GM18526 (cell line): ENCODE data around the gene FAN1.

Source experiments
- POLR2A ChIP-seq: IDR thresholded peaks from 3 replicates; pipeline ENCODE4 v1.6.1; 2011; ENCODE audit not compliant: insufficient read length; ENCODE audit errors: extremely low read depth

Gene FAN1

GRCh38 chr15:30979457-30979856, 75.7 kb downstream of the FAN1 start:
- no peak for TF ChIP-seq POLR2A

GRCh38 chr15:30984118-30984517, 80.4 kb downstream of the FAN1 start:
- no peak for TF ChIP-seq POLR2A

GRCh38 chr15:30984542-30984941, 80.8 kb downstream of the FAN1 start:
- TF ChIP-seq POLR2A, result no peak

GRCh38 chr15:30985081-30985531, 81.4 kb downstream of the FAN1 start:
- TF ChIP-seq POLR2A, result no peak

GRCh38 chr15:30990036-30990435, 86.3 kb downstream of the FAN1 start:
- no peak for TF ChIP-seq POLR2A

- TF ChIP-seq POLR2A, result no peak
These were observed 86.9 kb downstream of the FAN1 start for GRCh38 chr15:30990446-30991254.

GRCh38 chr15:30991255-30992235, 87.8 kb downstream of the FAN1 start, which contains the start of gene MTMR10:
Gene MTMR10 (minus strand): TSS chr15:30991628. CDS start chr15:30991506, 122 bp downstream.
- peak; percentile 89 for TF ChIP-seq POLR2A

- TF ChIP-seq POLR2A, result no peak
These were observed 88.6 kb downstream of the FAN1 start for GRCh38 chr15:30992249-30992864.
